ENCODE measurements around the gene HUS1B.
"Not testable (repeated sequence)": the region's sequence is repeated elsewhere in the genome, so short reads cannot be mapped to it uniquely, and the experiment has no call there.

HUS1B gene

GRCh38 chr6:656460-657252 lies at the start of gene HUS1B:
HUS1B (minus strand) TSS chr6:657100; CDS start chr6:656944, 156 bp downstream.
- H3K4me1 Mint-ChIP-seq = peaks cover 53% of the 10 kb centered on the region
- peaks cover 17% of the 10 kb centered on the region for H3K36me3 Mint-ChIP-seq
- H3K4me3 Mint-ChIP-seq = no peak within 1 kb of the TSS

GRCh38 chr6:706146-706545 lies 49.2 kb upstream of the HUS1B start:
- Mint-ChIP-seq H3K36me3 (no peaks in the 10 kb centered on the region), H3K4me1 (peaks cover 18% of the 10 kb centered on the region), H3K27me3 (peaks cover 2% of the 10 kb centered on the region), H3K9me3 (no peaks in the 10 kb centered on the region), H3K27ac (no peak overlapping the region), H3K4me3 (no peak overlapping the region)

More at GRCh38 chr6:656460-657252, at the start of gene HUS1B:
- H3K27ac Mint-ChIP-seq = peak within 1 kb of the TSS; percentile 2
- H3K27me3 Mint-ChIP-seq = no peaks in the 10 kb centered on the region
- peaks cover 5% of the 10 kb centered on the region for H3K9me3 Mint-ChIP-seq

DNA sequence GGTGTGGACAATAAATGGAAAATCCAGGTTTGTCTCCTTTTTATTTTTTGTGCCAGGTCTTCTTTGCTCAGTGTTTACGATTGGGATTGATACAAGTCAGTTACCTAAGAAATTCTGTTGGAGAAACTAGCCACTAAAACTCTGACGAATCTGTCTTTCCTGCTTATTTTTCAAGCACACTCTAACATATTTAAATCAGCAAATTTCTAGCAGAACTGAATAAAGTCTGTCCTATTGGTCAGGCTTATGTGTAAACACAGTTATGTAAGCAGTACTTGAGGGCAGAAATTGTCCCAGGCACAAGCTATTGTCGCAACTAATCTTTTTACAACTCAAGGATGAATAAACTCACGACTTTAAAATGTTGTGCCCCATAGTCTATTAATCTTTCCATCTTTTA lies 48.1 kb upstream of the HUS1B start:
- peaks cover 2% of the 10 kb centered on the region for H3K27me3 Mint-ChIP-seq

GRCh38 chr6:704046-704445 lies 47.1 kb upstream of the HUS1B start:
- H3K4me1 Mint-ChIP-seq = no peaks in the 10 kb centered on the region
- peaks cover 2% of the 10 kb centered on the region for H3K27me3 Mint-ChIP-seq
- H3K9me3 Mint-ChIP-seq = no peaks in the 10 kb centered on the region
- H3K27ac Mint-ChIP-seq = no peak overlapping the region
- H3K36me3 Mint-ChIP-seq = no peaks in the 10 kb centered on the region
- no peak overlapping the region for H3K4me3 Mint-ChIP-seq

More for the DNA sequence above, 48.1 kb upstream of the HUS1B start:
- Mint-ChIP-seq H3K27ac (no peak overlapping the region), H3K36me3 (no peaks in the 10 kb centered on the region), H3K4me3 (no peak overlapping the region), H3K9me3 (no peaks in the 10 kb centered on the region), H3K4me1 (peaks cover 9% of the 10 kb centered on the region)

- H3K27me3 Mint-ChIP-seq = peaks cover 2% of the 10 kb centered on the region
- no peaks in the 10 kb centered on the region for H3K9me3 Mint-ChIP-seq
- no peaks in the 10 kb centered on the region for H3K36me3 Mint-ChIP-seq
- H3K4me3 Mint-ChIP-seq = no peak overlapping the region
- H3K4me1 Mint-ChIP-seq = no peaks in the 10 kb centered on the region
- no peak overlapping the region for H3K27ac Mint-ChIP-seq
These were observed 46.7 kb upstream of the HUS1B start for GRCh38 chr6:703552-703951.

DNA sequence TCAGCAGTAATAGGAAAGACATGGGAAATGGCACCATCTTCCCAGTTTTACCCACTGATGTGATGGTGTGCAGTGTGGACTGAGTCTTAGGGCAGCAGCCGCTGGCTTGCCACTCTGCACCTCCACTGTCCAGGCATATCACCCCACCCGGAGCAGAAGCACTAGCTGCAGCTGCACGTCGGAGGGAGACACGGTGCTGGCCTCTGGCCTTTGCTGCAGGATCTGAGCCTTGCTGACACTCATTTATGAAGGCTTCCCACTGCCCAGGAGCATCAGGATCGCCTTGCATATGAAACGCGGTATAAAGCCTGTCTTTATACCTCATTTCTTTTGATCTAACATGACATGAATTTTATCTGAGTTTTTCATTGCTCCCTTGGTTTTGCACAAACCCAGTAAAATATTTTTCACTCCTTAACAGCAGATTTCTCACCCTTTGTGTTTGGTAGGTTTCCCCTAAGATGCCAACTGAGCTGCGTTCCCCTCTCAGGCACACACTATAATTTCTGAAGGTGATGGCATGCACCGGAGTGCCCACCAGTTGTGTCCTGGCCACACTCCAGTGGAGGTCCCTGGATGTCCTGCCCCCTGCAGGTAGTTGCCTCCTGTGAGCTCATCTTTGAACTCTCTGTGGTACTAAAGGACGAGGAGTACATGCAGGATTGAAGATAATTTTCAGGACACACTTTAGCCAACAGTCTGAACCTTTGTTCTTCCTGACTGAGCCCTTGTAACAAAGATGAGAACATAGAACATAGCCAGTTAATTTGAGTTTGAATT lies 45.0 kb upstream of the HUS1B start:
- H3K9me3 Mint-ChIP-seq = no peaks in the 10 kb centered on the region
- H3K4me1 Mint-ChIP-seq = no peaks in the 10 kb centered on the region
- H3K36me3 Mint-ChIP-seq = no peaks in the 10 kb centered on the region
- no peaks in the 10 kb centered on the region for H3K27me3 Mint-ChIP-seq
- no peak overlapping the region for H3K27ac Mint-ChIP-seq
- no peak overlapping the region for H3K4me3 Mint-ChIP-seq

- no peaks in the 10 kb centered on the region for H3K9me3 Mint-ChIP-seq
- H3K36me3 Mint-ChIP-seq = no peaks in the 10 kb centered on the region
- no peaks in the 10 kb centered on the region for H3K27me3 Mint-ChIP-seq
- no peak overlapping the region for H3K4me3 Mint-ChIP-seq
- H3K27ac Mint-ChIP-seq = no peak overlapping the region
- H3K4me1 Mint-ChIP-seq = no peaks in the 10 kb centered on the region
These were observed 44.3 kb upstream of the HUS1B start for GRCh38 chr6:701215-701614.

DNA sequence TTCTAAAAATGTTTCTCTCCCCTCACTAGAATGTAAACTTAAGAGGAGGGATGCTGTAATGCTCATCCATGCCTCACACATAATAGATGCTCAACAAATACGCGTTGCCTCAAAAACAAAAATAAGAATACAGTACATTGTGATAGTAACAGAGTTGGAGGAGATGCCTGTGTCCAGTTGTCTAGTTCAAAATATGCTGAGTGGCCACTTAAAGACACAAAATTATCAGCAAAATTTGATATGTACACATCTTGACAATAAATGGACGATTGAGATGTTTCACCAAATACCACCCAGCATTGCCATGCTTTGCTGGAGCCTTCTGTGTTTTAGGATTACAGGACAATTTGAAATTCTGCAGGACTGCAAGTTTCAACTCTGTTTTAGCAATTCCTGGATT lies 43.6 kb upstream of the HUS1B start:
- H3K4me3 Mint-ChIP-seq = no peak overlapping the region
- no peak overlapping the region for H3K27ac Mint-ChIP-seq
- H3K27me3 Mint-ChIP-seq = no peaks in the 10 kb centered on the region
- no peaks in the 10 kb centered on the region for H3K4me1 Mint-ChIP-seq
- H3K36me3 Mint-ChIP-seq = no peaks in the 10 kb centered on the region
- no peaks in the 10 kb centered on the region for H3K9me3 Mint-ChIP-seq

DNA sequence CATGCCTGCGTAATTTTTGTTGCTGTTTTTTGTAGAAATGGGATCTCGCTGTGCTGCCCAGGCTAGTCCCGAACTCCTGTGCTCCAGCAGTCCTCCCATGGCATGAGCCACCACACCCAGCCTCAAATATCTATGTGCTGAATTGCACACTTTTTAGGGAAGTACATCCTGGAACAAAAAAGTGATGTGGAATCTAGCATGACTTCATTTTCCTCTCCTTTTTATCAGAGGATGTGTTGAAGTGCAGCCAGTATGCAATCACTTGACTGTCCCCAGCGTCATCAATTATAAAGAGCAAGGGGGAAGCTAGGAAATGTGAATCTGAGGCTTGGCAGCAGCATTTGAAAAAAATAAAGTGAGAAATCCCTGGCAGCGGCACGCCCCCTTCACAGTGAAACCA lies 42.4 kb upstream of the HUS1B start:
- Mint-ChIP-seq H3K4me1 (no peaks in the 10 kb centered on the region), H3K27ac (no peak overlapping the region), H3K9me3 (no peaks in the 10 kb centered on the region), H3K4me3 (no peak overlapping the region), H3K27me3 (no peaks in the 10 kb centered on the region), H3K36me3 (no peaks in the 10 kb centered on the region)

- not testable (repeated sequence) for H3K4me3 Mint-ChIP-seq, H3K36me3 Mint-ChIP-seq, H3K9me3 Mint-ChIP-seq, H3K27me3 Mint-ChIP-seq, H3K27ac Mint-ChIP-seq
- peaks cover 24% of the 10 kb centered on the region for H3K4me1 Mint-ChIP-seq
These were observed 37.7 kb upstream of the HUS1B start for GRCh38 chr6:694431-695126.

GRCh38 chr6:693723-694009 lies 36.8 kb upstream of the HUS1B start:
- Mint-ChIP-seq H3K27ac (peak overlapping the region; percentile 41), H3K4me1 (peaks cover 24% of the 10 kb centered on the region), H3K27me3 (no peaks in the 10 kb centered on the region), H3K36me3 (peaks cover 5% of the 10 kb centered on the region), H3K9me3 (no peaks in the 10 kb centered on the region), H3K4me3 (peak overlapping the region; percentile 97)

DNA sequence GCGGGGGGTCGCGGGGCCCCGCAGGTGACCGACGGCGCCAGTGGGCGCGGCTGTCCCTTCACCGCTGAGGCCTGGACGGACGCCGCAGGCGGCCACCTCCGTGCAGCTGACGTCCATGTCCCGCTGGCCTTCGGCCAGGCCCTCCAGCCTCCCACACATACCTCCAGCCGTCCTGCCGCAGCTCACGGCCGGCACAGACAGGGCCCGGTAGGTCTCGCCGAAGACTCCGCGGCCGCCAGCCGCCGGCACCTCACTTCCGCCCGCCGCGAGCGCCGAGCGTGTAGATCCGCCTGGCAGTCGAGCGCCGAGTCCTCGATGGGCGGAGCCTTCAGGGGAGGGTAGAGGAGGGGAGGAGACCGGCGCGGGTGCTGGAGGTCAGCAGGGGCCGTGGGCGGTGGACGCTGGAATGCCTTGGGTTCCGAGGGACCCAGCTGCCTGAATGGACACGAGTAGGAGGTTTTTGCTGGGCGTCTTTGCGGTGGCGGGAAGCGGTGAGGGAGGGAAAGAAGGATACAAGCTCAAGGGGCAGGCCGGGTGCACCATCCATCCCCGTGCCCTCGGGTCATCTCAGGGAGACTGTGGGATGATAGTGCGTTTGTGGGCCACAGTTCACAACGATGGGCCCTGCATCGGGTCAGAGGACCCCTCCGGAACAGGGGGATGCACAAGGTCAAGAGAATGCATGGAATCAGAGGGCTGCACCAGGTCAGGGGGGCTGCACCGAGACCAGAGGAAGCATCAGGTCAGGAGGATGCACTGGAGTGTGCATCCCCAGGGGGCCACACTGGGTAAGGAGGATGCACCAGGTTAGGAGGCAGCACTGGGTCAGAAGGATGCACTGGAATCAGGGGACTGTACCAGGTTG lies 36.2 kb upstream of the HUS1B start, which contains the start of gene EXOC2:
EXOC2 (minus strand) TSS at position 282 of the 865 bp plus-strand sequence. CDS start 55,321 bp downstream, outside the sequence.
- Mint-ChIP-seq H3K27ac (peak within 1 kb of the TSS; percentile 90), H3K4me1 (peaks cover 24% of the 10 kb centered on the region), H3K4me3 (peak within 1 kb of the TSS; percentile 97), H3K27me3 (no peaks in the 10 kb centered on the region), H3K36me3 (peaks cover 5% of the 10 kb centered on the region), H3K9me3 (no peaks in the 10 kb centered on the region)

DNA sequence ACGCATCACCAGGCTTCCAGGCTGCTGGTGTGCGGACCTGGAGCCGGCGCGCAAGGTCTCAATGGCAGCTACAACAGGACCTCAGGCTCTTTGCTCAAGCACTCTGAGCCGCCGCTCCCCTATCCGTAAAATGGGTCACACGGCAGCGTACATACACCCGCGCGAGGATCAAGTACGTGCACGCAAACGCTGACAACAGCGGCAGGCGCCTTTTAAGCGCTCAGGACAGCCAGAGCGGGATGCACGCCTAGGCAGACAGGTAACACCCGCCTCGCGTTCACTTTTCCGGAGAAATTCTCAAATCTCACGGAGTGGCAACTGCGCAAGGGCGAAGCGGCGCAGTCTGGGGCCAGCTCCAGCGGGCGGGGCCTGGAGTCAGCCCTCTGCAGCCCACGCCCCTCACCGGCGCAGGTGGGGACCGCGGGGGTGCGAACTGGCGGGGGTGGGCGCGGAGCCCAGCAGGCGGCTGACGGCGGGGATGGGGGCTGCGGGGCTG lies 35.5 kb upstream of the HUS1B start:
- Mint-ChIP-seq H3K4me1 (peaks cover 24% of the 10 kb centered on the region), H3K9me3 (no peaks in the 10 kb centered on the region), H3K27me3 (no peaks in the 10 kb centered on the region), H3K36me3 (peaks cover 5% of the 10 kb centered on the region), H3K27ac (peak overlapping the region; percentile 69), H3K4me3 (peak overlapping the region; percentile 97)

GRCh38 chr6:689223-689622 lies 32.3 kb upstream of the HUS1B start:
- H3K4me1 Mint-ChIP-seq = peaks cover 37% of the 10 kb centered on the region
- H3K36me3 Mint-ChIP-seq = peaks cover 10% of the 10 kb centered on the region

GRCh38 chr6:686497-686896 lies 29.6 kb upstream of the HUS1B start:
- no peaks in the 10 kb centered on the region for H3K9me3 Mint-ChIP-seq
- peaks cover 43% of the 10 kb centered on the region for H3K4me1 Mint-ChIP-seq
- no peak overlapping the region for H3K27ac Mint-ChIP-seq

More at GRCh38 chr6:689223-689622, 32.3 kb upstream of the HUS1B start:
- Mint-ChIP-seq H3K4me3 (no peak overlapping the region), H3K27ac (no peak overlapping the region), H3K9me3 (no peaks in the 10 kb centered on the region), H3K27me3 (no peaks in the 10 kb centered on the region)

More at GRCh38 chr6:686497-686896, 29.6 kb upstream of the HUS1B start:
- no peak overlapping the region for H3K4me3 Mint-ChIP-seq
- H3K27me3 Mint-ChIP-seq = no peaks in the 10 kb centered on the region
- peaks cover 12% of the 10 kb centered on the region for H3K36me3 Mint-ChIP-seq
